Stimulated activated CD4-positive, alpha-beta T cell treated with anti-CD3 and anti-CD28 coated beads, TNF-alpha, amount 100 ng/mL, for 48 hours (primary cell): Measurements from ENCODE around the gene KNCN.

ENCODE experiments used
- DNase-seq, 3 donors: peaks; one replicate each; pipeline ENCODE4 v3.0.0-alpha.2; 2020; ENCODE audit warnings: low read depth in 3 of 3

The KNCN gene

DNA sequence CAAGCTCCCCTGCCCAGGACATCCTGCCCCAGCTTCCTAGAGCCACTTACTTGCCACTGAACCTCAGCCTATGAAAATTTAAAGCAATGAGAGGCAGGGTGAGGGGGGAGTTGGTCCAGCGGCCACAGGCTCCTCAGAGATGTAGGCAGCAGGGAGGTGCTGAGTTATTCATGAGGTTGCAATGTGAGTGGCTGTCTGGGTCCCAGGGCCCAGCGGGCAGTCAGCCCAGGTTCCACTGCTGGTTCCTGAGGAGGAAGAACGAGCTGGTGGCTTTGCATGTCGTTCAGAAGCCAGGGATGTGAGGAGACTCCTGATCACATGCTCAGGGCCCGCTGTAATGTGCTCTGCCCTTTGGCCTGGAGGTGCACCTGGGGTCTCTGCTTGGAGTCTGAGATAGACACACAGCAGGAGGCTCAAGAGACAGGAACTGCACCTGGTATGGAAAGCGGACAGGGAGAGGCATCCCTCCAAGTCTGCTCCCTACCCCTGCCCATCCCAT, at the start of gene KNCN:
KNCN (minus strand) TSS at position 51 of the 499 bp plus-strand sequence. CDS start 432 bp downstream, outside the sequence.
- no peak for DNase-seq

DNA sequence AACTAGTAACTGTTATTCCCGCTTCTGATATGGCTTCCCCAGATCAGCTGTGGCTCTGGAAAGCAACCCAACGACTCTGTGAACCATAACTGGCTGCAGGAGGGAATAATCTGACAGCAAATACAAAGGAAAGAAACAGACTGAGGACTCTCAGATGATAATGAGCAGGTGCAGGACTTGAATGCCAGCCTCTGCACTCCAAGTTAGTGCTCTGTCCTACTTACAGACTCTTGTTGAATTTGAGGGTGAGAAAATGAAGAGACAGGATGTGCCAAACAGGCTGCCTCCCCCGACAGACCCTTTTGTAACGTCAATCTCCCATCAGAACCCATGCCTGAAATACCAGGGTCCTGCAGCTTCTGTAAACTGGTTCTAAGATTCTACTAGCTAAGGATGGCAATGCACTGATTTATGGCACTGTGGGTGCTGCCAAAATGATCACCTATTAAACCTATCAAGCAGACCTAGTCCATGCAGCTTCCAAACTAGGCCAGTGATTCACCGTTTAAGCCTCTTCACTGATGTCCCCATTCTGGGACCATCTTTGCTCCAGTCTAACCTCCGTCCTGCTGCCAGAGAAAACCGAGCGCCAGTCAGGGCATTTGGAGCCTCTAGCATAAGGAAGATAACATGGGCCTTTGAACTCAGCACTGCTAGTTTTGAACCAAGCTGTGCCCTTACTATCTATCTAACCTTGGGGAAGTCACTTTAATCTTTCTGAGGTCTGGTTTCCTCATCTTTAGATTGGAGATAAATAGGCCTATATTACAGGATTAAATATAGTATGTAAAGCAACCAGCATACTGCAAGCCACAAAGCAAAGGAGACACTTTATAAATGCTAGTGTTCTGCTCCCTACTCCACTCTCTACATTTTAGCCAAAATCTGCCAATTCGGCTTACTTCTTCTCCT, 47.9 kb upstream of the KNCN start:
- DNase-seq: no peak

DNA sequence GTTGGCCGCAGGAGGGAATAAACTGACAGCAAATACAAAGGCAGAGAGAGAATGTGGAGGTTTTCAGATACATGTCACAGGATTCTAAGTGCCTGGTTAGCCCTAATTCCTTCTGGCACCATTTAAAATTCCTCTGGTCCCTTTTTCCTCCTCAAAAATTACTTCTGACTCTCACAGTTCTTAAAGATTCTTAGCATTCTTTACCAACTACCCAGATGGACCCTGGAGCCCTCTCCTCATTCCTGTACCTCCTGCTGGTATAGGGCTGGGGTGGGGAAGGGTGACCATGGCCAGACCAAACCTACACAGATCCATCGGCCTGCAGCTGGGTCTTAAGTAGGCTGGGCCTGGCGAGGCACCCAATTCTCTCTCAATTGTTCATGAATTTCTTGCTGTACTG, 45.4 kb upstream of the KNCN start:
- DNase-seq: no peak

DNA sequence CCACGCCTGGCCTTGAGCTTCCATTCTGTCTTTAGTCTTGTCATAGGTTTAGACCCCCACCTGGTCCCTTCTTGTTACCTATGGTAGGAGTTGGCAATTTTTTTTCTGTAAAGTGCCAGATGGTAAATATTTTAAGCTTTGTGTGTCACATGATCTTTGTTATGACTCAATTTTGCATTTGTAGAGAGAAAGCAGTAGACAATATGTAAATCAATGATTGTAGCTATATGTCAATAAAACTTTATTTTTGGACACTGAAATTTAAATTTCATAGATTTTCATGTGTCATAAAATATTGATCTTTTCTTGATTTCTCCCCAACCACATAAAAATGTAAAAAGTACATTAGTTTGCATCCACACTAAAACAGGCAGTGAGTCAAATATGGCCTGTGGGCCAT, 44.6 kb upstream of the KNCN start:
- no peak for DNase-seq

DNA sequence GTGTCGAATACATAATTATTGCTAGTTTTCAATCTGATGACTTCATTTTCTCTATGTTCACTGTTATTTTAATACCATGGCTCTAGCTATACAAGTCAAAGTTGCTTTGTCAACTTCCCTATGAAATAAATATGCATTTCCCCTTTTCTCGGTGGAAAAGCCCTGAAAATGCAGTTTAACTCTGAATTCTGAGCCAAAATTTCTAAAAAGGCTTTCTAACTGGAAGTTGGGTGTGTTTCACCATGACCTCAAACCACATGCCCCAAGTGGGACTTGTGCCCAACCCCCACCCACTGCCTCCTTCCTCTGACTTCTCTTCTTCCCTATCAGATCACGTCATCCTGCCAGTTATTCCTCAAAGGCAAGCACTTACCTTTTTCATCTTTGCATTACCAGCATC, 43.7 kb upstream of the KNCN start:
- no peak for DNase-seq

DNA sequence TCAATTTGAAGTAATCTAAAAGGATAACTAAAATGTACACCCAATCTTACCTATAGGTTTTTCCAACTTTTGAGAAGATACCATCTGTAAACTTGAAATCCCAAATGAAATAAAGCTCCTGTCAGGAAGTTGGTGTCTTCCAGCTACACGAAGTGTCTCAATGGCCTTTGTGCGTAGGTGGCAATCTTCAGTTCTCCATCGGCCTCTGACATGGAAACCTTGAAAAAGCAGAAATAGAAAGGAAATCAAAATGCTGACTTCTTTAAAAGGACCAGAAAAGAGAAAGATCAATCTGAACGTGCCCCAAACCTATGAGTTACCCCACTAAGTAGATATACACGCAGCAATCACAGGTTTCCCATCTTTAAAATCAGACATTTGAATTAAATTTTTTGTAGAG, 42.6 kb upstream of the KNCN start:
- no peak for DNase-seq

DNA sequence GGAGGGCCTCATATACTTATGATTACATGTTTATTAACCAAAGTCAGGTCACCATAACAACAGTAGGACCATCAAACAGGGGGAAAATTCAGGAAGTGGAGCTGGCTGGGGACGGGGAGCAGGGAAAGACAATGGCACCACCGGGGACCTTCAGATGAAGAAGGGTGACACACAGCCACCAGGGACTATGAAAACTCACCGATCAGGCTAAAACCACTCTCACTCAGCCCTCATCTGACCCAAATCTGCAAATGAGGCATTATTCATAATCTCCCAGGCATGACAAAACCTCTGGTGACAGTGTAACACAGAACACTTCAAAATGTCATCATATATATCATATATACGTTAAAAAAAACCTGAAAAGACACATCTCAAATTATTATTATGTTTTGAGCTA, 41.4 kb upstream of the KNCN start:
- no peak for DNase-seq

DNA sequence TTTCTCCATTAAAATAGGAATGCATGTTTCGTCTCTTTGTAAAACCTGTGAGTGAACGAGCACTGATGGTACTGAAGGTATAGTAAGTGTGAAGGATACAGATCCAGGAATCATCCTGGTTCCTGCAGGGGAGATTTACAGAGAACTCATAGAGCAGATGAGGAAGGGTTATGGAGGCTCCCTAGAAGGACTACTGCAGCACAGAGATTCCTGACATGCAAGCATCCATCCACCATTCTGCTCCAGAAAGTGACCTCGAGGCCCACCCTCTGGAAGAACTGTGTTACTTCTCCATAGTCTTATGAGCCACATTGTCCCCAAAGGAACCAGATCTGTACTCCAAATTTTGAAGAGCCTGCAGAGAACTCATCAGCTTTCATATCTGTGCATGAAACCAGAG, 38.1 kb upstream of the KNCN start:
- DNase-seq: no peak

DNA sequence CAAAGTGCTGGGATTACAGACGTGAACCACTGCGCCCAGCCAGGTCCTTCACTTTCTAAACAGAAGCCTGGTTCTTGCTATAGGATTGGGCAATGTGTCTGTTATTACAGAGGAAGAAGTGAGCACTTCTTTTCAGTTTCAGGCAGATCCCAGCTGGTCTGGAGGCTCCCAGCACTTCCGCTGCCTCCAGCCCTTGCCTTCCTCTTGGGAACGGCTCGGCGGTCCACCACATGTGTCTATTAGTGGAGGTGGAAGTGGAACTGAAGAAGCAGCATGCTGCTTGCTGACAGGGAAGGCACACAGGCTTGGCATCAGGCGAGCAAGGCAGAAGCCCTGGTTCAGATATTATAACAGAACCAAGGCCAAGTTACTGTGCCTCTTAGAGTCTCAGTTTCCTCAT, 35.6 kb upstream of the KNCN start:
- no peak for DNase-seq

DNA sequence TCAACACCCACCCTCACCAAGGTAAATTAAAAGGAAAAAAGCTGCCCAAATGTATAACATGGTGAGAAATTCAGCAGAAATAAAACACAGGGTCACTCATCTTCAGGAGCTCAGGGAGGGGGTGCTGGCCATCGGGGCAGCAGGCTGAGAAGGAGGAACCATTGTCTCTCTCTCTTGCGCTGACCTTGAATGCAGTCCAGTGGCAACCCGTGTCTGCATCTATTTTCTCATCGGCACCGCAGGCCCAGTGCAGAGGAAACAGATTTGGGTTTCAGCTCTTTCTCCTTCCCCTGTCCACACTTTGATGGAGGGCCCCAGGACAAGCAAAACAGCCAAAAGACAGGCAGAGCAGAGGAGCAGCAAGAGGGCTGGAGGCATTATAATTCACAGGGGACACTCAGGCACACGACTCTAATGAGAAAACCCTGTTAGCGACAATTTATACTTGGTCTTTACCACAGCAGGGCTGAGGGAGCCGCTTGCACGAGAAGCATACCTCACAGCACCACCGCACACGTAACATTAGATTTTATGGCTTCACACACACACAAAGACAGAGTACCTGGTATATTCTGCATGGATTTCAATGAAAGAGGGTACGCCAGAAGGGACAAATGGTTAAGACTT, 34.0 kb upstream of the KNCN start:
- DNase-seq: no peak

DNA sequence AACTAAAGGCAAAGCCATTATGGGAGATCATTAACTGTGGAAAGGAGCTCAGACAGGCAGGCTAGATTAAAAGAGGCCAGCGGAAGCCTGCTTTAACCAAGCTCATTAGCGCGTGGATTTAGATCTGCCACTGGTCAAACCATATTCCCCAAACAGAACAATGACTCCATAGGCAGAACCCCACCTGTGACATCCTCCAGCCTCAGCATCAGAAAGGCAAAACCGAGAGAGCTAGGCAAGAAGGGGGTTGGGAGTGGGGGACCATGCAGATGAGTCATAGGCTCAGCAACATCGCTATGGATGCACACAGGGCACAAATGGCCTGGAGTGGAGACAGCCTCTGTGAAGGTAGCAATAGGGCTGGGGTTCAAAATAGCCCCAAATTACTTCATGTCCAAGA, 32.0 kb upstream of the KNCN start:
- DNase-seq: no peak

DNA sequence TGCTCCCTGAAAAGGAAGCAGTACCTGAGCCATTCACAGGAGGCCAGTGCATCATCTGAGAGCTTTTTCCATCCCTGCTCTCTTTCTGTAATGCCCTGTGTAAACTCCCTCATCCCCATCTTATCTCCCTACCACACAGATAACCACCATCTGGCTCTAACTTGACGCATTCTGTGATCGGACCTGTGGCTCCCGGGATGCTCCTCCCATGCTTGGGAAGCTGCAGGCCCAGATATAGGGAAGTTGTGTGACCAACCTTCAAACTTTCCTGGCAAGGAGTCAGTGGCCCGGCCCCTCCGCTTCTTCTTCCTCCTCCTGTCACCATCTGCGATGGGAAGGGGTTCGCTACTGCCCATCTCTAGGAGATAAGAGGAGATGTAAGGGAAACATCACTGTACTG, 31.5 kb upstream of the KNCN start:
- DNase-seq: no peak

DNA sequence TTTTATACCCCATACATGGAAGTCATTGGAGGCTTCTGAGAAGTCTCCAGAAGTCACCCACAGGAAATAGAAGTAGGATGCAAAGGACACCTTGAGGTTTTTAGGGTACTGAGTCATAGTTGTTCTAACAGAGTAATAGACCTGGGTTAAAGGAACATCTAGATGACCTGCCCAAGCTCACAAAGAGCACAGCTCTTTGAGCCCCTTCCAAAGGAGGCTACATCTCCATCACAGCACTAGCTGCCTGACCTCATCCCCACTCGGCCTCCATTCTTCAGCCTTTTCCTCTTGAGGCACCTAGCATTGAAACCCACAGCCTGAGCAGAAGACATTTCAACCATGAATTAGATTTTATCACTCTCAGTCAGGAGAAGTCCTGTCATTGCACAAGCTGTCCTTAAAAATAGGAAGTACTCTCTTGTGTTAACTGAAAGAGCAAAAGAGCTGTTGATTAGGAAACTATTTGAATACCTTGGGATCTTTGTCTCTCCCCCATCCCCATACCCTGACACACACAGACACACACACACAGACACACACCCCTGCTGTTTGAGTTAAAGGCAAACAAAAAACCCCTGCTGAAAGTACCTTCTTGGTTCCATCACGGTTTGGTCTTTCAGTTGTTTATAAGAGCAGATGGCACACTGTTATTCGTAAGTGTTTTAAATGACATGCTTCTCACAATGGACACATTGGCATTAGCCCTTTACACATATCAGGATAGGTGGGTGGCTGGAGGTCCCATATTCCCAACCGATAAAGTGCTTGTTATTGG, 30.4 kb upstream of the KNCN start:
- no peak for DNase-seq

DNA sequence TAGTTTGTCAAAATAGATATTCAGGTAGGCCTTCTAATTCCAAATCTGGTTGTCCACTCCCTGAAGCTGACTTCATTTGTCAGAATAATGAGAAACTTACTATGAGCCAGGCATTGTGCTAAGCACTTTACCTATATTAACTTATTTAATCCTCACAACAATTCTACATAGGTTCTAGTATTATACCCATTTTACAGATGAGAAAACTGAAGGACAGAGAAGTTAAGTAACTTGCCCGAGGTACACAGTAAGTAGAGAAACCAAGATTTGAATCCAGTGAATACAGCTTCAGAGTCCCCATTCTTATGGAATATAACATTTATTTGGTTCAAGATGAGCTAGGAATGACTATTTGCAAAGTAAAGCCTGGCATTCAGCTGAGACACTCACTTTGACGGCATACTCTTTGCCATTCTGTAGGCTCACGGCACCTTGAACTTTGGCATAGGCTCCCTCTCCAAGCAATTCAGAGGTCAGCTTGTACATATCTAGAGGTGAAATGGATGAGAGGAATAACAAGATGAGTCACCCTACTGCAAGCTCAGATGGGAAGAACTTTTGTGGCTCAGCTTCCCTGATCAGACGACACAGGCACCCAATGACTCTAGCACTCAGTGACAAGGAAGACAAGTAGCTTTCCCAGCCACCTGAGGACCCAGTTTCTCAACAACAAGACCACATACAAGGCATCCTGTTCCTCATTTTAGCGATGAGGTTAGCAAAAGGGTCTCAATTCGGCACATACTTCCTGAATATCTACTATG, 28.9 kb upstream of the KNCN start:
- DNase-seq: no peak

DNA sequence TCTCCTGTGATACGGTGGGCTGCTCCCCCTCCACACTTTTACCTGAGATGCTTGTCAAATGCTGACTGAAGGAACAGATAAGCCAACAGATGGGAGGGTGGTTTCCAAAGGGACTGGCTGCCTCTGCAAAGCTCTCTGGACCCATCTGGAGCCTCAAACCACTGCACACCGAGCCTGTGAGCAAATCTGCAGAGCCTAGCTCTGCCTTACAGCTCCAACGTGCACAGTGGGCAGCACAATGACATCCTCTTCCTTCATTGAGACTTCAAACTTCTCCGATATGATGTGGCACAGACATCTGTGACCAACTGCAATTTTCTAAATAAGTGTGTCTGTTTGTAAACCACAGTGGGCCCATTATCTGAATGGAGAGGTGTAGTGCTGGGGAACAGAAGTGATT, 26.2 kb upstream of the KNCN start:
- DNase-seq: no peak

DNA sequence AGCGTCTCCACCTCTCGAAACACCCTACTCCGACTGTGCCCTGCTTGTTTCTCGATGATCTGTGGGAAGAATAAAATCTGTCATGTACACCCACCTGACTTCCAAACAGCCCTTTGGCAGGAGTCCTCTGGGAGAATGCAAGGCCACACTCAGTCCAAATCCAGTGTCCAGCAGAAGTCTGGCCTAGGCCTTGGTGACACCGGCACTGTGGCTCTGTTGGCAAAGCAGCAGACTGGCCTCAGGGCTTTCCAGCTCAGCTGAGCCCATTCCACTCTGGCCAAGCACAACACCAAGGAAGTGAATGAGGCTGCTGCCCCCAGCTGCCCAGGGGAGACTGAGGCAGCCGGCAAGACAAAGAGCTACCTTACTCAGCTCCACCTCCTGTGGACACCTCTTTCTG, 25.1 kb upstream of the KNCN start:
- DNase-seq: no peak

DNA sequence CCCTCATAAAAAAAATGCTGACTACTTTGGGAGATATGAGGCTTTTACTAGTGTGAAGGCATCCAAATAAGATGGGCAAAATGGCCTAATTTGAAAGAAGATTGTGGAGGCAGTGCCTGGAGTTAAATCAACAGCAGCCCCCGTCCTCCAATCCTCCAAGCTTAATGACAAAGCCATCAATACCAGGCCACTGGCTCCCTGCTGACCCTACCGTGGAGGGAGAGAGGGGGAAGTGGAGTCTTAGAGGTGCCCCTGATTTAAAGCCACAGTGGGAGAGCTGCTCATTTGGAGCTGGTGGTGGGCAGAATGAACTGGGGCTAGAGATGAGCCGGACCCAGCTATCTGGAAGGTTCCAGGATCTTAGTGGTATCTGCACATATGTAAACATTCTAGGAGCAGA, 24.3 kb upstream of the KNCN start:
- DNase-seq: no peak

DNA sequence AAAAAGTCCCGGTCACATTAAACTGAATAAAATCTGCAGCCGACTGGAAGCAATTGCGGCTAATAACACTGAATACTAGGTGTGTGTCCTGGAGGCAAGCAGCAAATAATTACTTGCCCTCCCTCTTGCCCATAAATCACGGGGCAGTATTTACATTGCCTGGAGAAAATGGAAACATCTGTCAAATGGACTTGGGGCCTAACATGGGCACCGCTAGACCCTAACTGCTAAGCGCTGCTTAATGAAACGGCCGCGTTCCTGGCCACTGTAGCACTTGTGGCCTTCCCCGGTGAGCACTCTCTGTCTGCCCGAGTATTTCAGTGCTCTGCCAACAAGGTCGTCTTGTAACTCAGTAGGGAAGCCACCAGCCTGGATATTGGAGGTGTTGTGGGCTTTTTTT, 23.9 kb upstream of the KNCN start:
- no peak for DNase-seq

DNA sequence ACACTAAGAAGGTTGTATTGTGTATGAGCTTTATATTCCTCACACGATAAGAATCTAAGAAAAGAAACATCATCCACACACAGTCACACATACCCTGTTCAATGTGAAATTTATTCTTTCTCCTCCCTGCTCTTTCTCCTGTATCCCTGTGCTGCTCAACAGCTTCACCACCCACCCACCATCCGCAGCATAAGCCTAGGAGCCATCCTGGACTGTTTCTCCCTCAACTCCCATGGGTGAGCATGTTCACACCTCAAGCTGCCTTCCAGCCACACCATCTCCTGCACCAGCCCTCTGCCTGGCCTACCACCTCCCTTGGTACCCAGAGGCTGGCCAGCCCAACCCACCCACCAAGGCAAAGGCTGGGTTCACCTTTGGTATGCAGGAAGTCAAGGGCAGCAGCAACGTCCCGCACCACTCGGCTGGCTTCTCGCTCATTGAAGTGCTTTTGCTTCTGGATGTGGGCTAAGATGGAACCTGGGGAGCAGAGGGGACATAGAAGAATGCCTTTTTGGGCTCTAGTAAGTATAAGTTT, 20.3 kb upstream of the KNCN start:
- DNase-seq: no peak

DNA sequence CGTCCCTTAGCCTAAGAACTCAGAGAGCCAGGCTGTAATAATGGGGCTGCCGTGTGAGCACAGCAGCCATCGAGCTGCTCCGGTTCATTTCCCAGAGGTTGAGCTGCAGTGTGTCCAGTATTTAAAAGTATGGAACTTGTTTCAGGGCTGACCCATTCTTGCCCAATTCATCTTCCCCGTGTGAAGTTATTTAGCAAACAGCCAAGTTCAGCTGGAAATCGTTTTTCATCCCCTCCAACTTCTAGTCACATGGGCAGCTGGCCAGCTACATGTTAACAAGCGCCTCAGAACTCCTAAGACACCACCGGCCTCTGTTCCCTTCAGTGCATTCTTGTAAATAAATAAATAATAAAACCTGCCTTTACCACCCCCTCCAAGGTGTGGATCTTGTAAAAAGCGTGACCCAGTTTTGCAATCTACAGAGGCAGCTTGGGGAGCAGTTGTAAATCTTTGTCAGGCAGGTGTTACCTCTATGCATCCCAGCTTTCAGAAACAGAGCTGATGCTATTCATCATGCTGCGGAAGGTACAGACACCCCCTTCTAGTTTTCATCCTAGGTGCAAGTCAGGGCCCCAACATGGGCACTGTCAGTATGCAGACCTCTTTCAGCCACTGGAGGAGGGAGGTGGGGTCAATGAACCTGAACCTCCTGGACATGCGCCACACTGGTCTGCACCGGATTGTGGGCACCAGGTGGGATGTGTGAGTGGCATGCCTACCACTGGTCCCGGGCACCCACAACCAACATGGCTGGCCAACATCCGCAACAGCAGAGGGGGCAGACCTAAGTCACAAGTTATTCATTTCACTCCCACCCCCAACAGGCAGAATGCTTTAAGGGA, 18.7 kb upstream of the KNCN start:
- DNase-seq: no peak

DNA sequence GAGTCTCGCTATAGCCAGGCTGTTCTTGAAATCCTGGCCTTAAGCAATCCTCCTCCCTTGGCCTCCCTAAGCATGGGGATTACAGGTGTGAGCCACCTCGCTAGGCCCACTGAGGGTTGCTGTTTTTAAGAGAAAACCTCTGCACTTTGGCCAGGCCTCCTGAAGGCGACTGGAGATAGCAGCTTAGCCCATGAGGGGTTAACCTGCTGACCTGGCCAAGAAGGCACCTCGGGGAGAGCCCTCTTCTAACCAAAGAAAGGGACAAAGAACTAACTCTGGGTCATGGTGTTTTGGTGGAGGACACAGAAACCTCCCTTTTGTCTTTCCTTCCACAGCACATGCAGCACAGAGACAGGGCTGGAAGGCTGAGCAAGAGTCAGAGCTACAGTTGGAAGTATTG, 17.7 kb upstream of the KNCN start:
- DNase-seq: no peak
